Pancreas (tissue), 10 donors: ENCODE results near the gene GNGT1. TPM values are rescaled to one million over a fixed set of nuclear protein-coding genes. Genes with fewer than 3 reads are reported as not detected.
"Not testable (repeated sequence)": the region's sequence is repeated elsewhere in the genome, so short reads cannot be mapped to it uniquely, and the experiment has no call there.

Experiments
- ATAC-seq, 4 donors: fragments of 200-7000 bp; cut with Tn5 transposase; one replicate each; pipeline versions ENCODE4 v1.8.0 to v1.9.1; 2020; ENCODE audit warnings: mild to moderate bottlenecking in 4 of 4, moderate library complexity in 4 of 4
- DNase-seq, 6 donors: peaks; one replicate each; pipeline ENCODE4 v3.0.0-alpha.2; 2020
- FAIRE-seq: peaks from 2 replicates; lab custom pipeline; 2012; peaks lifted over from hg19 to GRCh38; lab: Jason Lieb, UNC
- H3K27ac ChIP-seq, 4 donors: fragments of 200-600 bp; sonication (generic); 1 replicate in 3 of 4; 2 replicates in 1 of 4; pipeline versions ENCODE4 v1.5.0 to v1.8.0; 2020
- H3K27me3 ChIP-seq, 4 donors: fragments of 200-600 bp; one replicate each; pipeline ENCODE4 v1.8.0; 2021
- H3K36me3 ChIP-seq, 3 donors: fragments of 200-600 bp; sonication (generic) in 1 of 3; one replicate each; pipeline versions ENCODE4 v1.5.0 to v1.8.0; 2020 to 2021
- H3K4me1 ChIP-seq, 3 donors: fragments of 200-600 bp; one replicate each; pipeline ENCODE4 v1.8.0; 2021
- H3K4me3 ChIP-seq, 4 donors: fragments of 200-600 bp; sonication (generic) in 2 of 4; one replicate each; pipeline versions ENCODE4 v1.5.0 to v1.8.0; 2020 to 2021
- H3K9me3 ChIP-seq, 4 donors: fragments of 200-600 bp; one replicate each; pipeline ENCODE4 v1.8.0; 2021
- WGBS, 2 donors: extraction: QIAGEN DNeasy Blood & Tissue Kit; methylation state at CpG; one replicate each; pipeline ENCODE4 v1.1.7; 2013; 5-methylcytosine and 5-hydroxymethylcytosine counted together
- intact Hi-C, 3 donors: fragments of 100-400 bp; cut with DNase I; formaldehyde crosslinking; loops; one replicate each; pipeline versions ENCODE4 v1.11.1 to v1.14.2; 2022
- polyA plus RNA-seq, 2 donors: library from polyadenylated mRNA; stranded (reverse); fragments of 200-250 nt; gene quantifications; one replicate each; pipeline ENCODE4 v1.2.3, GENCODE V29; 2013
- total RNA-seq, 6 donors: library from RNA; stranded (reverse); fragmentation: NEBNext Ultra II Directional in 4 of 6; extraction: Animal tissue kit (Norgen Biotek cat#: 25700) in 4 of 6; gene quantifications; one replicate each; pipeline versions ENCODE4 v1.2.1 to v1.2.4, GENCODE V29; 2021 to 2023
- TF ChIP-seq, protein P1 (sequence below), 4 donors: fragments of 200-600 bp; sonication (generic) in 3 of 4; IDR thresholded peaks; one replicate each; pipeline versions ENCODE4 v1.5.0 to v1.8.0; 2021; ENCODE audit warnings: antibody characterized with exemption in 4 of 4
- donor health status: healthy with polysubstance abuse.
- donor health status: DM: no; HTN: no; CAD: no; lungs with moderate emphysema.
- donor health status: DM: no; HTN: no; CAD: no.
- donor health status: control.
- donor health status: control.
- donor health status: Bipolar disorder and iron deficiency.
- donor health status: DM: yes; HTN: yes; CAD: no.
- donor health status: DM: no; HTN: no; CAD: no.
- donor health status: DM: no; HTN: no; CAD: no.
- donor health status: DM: yes; HTN: yes; CAD: no.

GNGT1 gene
- total and polyA plus RNA-seq, 8 donors: not detected

DNA sequence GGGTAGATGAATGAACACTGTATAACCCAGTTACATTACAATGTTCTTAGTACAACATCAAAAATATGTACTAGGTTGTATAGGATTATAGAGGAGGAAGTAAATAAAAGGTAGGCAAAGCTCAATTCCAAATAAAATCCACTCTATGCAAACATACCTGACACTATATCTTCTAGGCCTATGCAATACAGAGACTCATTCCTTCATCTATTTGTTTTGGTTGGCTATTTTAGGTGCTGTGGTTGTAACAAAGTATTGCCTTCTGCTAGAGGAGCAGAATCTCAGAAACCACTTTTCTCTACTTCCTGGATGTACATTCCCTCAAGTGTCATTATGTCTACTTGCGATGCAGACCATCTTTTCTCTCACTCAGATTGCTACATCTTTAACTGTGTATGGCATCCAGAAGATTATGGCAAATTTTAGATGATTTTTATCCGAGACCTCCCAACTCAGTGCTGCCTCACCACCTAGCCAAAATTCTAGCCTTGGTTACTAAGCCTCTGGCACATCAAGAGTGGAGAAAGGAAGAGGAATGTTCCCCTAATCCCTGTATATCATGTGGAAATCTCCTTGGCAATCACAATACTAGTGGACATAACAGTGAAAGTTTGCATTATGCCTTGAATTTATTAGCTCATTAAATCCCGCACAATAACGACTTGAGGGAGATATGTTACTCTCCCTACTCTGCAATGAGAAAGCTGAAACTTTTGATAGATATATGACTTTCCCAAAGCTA, 10.3 kb upstream of the GNGT1 start:
- ATAC-seq (no peak), DNase-seq (no peak)
- intact Hi-C loops: no loop called here

DNA sequence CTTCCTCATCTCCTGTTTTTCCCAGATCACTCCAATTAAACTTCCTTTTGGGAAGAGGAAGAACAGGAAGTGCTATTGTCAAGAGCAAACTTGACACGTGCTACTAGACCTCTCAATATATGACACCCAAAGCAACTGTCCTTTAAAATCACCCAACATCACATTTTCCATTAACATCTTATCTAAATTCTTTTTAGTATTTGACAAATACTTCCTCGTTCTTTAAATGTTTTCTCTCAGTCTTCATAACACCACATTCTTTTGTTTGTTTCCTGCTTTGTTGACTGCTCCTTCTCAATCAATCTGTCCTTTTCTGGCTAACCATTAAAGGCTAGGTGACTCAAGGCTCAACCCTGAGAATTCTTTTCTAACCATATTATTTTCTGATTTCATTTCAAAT, 8.7 kb upstream of the GNGT1 start:
- Histone ChIP-seq H3K9me3 (no peaks in the 10 kb centered on the region), H3K27me3 (no peaks in the 10 kb centered on the region), H3K36me3 (no peaks in the 10 kb centered on the region), H3K4me1 (peaks cover 6 to 26% (median 17%) of the 10 kb centered on the region in 3 donors), H3K27ac (peak overlapping the region in 3 of 4 donors; percentile 16 to 53 (median 52)), H3K4me3 (no peak overlapping the region)
- ATAC-seq: peak in 3 of 4 donors; percentile 41 to 75 (median 72)
- FAIRE-seq: no peak
- WGBS, 2 donors: 45 to 49% methylated on average over 2 of the region's 2 CpGs
- intact Hi-C loops: no loop called here
- DNase-seq: no peak
- TF ChIP-seq, protein P1, sequence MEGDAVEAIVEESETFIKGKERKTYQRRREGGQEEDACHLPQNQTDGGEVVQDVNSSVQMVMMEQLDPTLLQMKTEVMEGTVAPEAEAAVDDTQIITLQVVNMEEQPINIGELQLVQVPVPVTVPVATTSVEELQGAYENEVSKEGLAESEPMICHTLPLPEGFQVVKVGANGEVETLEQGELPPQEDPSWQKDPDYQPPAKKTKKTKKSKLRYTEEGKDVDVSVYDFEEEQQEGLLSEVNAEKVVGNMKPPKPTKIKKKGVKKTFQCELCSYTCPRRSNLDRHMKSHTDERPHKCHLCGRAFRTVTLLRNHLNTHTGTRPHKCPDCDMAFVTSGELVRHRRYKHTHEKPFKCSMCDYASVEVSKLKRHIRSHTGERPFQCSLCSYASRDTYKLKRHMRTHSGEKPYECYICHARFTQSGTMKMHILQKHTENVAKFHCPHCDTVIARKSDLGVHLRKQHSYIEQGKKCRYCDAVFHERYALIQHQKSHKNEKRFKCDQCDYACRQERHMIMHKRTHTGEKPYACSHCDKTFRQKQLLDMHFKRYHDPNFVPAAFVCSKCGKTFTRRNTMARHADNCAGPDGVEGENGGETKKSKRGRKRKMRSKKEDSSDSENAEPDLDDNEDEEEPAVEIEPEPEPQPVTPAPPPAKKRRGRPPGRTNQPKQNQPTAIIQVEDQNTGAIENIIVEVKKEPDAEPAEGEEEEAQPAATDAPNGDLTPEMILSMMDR (IDR thresholded peaks at IDR 0.05): no peak

More for the DNA sequence above, 10.3 kb upstream of the GNGT1 start:
- no peaks in the 10 kb centered on the region for H3K27me3 ChIP-seq
- H3K4me1 ChIP-seq: peaks cover 6 to 26% (median 17%) of the 10 kb centered on the region in 3 donors
- FAIRE-seq: no peak
- no peaks in the 10 kb centered on the region for H3K36me3 ChIP-seq
- TF ChIP-seq, protein P1 (IDR thresholded peaks at IDR 0.05): no peak
- no peak overlapping the region for H3K27ac ChIP-seq
- 92% methylated on average over 4 of the region's 4 CpGs for WGBS, 2 donors
- no peaks in the 10 kb centered on the region for H3K9me3 ChIP-seq
- H3K4me3 ChIP-seq: no peak overlapping the region

DNA sequence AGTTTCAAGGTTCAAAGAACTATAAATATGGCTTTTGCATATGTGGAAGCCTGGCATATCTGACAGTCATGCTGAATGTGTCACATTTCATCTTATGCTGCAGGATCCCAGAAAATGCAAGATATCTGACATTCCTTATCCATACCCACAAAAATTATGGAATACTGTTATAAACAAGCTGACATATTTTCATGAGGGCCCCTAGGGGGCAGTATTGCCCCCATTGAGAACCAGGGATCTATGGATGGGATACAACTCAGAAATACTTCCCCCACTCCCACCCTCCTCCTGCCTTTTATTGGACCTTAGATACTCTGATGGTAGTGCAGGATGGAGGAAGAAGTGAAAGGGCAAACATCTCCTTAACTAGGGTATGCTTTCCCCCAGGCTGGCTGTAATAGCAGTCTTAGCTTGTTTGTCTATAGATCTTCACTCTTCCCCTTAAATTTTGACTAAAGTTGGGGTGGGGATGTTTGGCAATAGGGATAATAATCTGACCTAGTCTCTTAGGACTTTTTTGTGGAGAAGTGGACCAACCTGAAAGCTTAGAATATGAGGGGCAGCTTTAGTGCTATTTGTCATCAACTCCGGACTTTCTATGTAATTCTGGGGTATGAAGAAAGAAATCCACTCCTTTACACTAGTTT, 3.5 kb upstream of the GNGT1 start:
- ATAC-seq (peak in 1 of 4 donors; percentile 66), DNase-seq (no peak), FAIRE-seq (no peak)
- 87 to 93% methylated on average over 1 of the region's 1 CpG for WGBS, 2 donors
- H3K36me3 ChIP-seq: no peaks in the 10 kb centered on the region
- no peak overlapping the region for H3K4me3 ChIP-seq
- H3K27ac ChIP-seq: no peak overlapping the region
- H3K27me3 ChIP-seq: no peaks in the 10 kb centered on the region
- H3K4me1 ChIP-seq: peaks cover 0 to 7% (median 0%) of the 10 kb centered on the region in 3 donors
- intact Hi-C loops: no loop called here
- TF ChIP-seq, protein P1 (IDR thresholded peaks at IDR 0.05): peak in 3 of 4 donors; percentile 25 to 58 (median 52)
- no peaks in the 10 kb centered on the region for H3K9me3 ChIP-seq

DNA sequence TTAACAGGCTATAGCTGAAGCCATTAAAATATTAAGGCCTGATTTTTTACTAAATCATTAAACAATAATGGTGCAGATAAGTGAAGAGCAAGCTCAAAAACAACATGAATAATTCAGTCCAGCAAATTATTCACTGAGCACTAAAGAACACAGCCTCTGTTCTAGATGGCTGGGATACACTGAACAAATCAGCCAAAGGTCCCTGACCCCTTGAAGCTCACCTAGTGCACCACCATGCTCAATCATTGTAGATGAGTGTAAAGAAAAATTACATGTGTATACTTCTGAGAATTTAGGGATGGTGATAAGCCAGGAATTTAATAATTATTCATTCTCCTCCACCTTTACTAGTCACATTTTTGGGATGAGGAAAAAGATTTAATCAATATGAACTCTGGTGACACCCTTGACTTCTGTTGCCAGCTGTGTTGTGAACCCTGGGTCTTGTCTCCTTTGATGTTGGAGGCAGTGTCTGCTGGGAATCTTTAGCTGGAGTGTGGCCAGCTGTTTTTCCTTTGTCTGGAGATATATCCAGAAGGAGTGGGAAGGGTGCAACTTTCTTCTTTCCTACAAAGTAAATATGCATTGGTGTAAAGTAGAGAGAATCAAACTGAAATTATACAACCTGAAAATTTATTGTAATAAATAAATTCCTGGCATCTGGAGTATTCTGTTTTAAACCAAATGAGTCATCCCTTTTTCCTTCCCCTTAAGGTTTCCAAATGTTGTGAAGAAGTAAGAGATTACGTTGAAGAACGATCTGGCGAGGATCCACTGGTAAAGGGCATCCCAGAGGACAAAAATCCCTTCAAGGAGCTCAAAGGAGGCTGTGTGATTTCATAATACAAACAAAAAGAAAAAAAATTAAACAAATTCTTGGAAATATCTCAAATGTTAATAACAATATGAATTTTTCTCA, 4.0 kb downstream of the GNGT1 start:
- Histone ChIP-seq H3K4me1 (no peaks in the 10 kb centered on the region), H3K4me3 (no peak overlapping the region), H3K27ac (no peak overlapping the region), H3K9me3 (no peaks in the 10 kb centered on the region), H3K27me3 (no peaks in the 10 kb centered on the region), H3K36me3 (no peaks in the 10 kb centered on the region)
- TF ChIP-seq, protein P1 (IDR thresholded peaks at IDR 0.05): no peak
- ATAC-seq (peak; percentile 46 to 80 (median 54)), FAIRE-seq (peak; percentile 73), DNase-seq (peak in 1 of 6 donors; percentile 4)
- intact Hi-C loops: no loop called here
- WGBS, 2 donors: 45 to 52% methylated on average over 3 of the region's 3 CpGs

DNA sequence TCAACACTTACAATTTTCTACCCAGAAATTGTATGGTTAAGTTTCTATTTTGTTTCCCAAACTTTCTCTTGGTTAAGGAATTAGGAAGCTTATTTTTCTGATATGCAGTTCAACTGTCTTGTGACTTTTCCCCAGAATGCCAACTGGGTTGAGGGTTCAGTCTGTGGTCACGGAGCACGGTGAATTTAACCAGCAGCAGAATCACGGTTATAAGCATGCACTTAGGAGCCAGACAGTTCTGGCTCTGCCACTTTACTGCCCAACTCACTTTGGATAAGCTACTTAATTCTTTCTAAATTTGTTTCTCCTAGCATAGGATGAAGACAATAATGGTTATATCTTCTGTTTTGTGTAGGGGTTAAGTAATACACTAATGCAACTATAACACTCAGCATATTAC, 4.9 kb downstream of the GNGT1 start:
- DNase-seq, H3K4me3 ChIP-seq, H3K36me3 ChIP-seq, FAIRE-seq, H3K27me3 ChIP-seq, H3K4me1 ChIP-seq, H3K9me3 ChIP-seq, H3K27ac ChIP-seq, intact Hi-C loops: not testable (repeated sequence)
- peak in 1 of 4 donors; percentile 40 for ATAC-seq
- 55 to 68% methylated on average over 2 to 3 of the region's 3 CpGs for WGBS, 2 donors

DNA sequence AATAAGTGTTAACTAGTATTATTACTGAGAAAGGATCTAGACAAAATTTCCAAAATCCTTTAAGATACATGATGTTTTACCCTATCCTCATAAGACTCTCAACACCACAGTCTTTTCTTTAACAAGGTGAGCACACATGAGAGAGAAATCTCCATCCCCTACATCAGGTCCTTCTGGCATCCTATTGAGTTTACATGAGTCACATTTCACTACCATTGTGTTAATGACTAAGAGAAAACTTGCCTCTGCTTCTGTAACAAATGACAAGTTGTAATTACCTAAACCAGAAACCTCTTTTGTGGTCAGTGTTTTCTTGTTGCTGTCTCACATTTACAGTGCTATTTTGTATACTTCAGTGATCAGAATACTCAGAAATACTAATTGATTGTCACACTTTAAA, 5.3 kb downstream of the GNGT1 start:
- H3K27me3 ChIP-seq, DNase-seq, ATAC-seq, FAIRE-seq, H3K4me1 ChIP-seq, H3K9me3 ChIP-seq, H3K27ac ChIP-seq, H3K4me3 ChIP-seq, H3K36me3 ChIP-seq, intact Hi-C loops: not testable (repeated sequence)
